GM19397 (cell line): ENCODE data around the gene TCF19.
"Not testable (repeated sequence)": the region's sequence is repeated elsewhere in the genome, so short reads cannot be mapped to it uniquely, and the experiment has no call there.

Experiments
- ATAC-seq: cut with Tn5 transposase; IDR thresholded peaks from one replicate; pipeline ENCODE4 v1.9.1; 2021; ENCODE audit warnings: mild to moderate bottlenecking, moderate library complexity; ENCODE audit not compliant: unreplicated experiment

Gene TCF19

GRCh38 chr6:31158863-31159855, 770 bp downstream of the TCF19 start:
- no peak for ATAC-seq

- ATAC-seq: no peak
Measured at GRCh38 chr6:31161216-31162126, 3.1 kb downstream of the TCF19 start.

- no peak for ATAC-seq
Measured at GRCh38 chr6:31162463-31163165, 4.2 kb downstream of the TCF19 start.

GRCh38 chr6:31163922-31164321, 5.5 kb downstream of the TCF19 start:
- ATAC-seq: no peak

- not testable (repeated sequence) for ATAC-seq
Measured at GRCh38 chr6:31164475-31165063, 6.2 kb downstream of the TCF19 start.

- peak; percentile 76 for ATAC-seq
Measured at GRCh38 chr6:31165064-31165832, 6.9 kb downstream of the TCF19 start.

GRCh38 chr6:31165986-31166385, 7.6 kb downstream of the TCF19 start:
- ATAC-seq: no peak

- ATAC-seq: no peak
Measured at GRCh38 chr6:31168606-31169005, 10.2 kb downstream of the TCF19 start.

- no peak for ATAC-seq
Measured at GRCh38 chr6:31169123-31169857, 10.9 kb downstream of the TCF19 start.

GRCh38 chr6:31169858-31170599, 11.6 kb downstream of the TCF19 start:
- ATAC-seq: not testable (repeated sequence)

- ATAC-seq: no peak
Measured at GRCh38 chr6:31170600-31170881, 12.2 kb downstream of the TCF19 start, which contains the start of gene POU5F1. Gene POU5F1, minus strand, starts transcription at chr6:31170682. Its CDS starts 62 bp downstream, at chr6:31170620.

- ATAC-seq: no peak
Measured at GRCh38 chr6:31170987-31171671, 12.7 kb downstream of the TCF19 start.

- no peak for ATAC-seq
Measured at GRCh38 chr6:31171931-31172905, 13.8 kb downstream of the TCF19 start.

- ATAC-seq: no peak
Measured at GRCh38 chr6:31172973-31173384, 14.6 kb downstream of the TCF19 start.

GRCh38 chr6:31173406-31173805, 15.0 kb downstream of the TCF19 start:
- no peak for ATAC-seq

GRCh38 chr6:31174378-31174777, 16.0 kb downstream of the TCF19 start:
- no peak for ATAC-seq

- no peak for ATAC-seq
Measured at GRCh38 chr6:31175971-31176370, 17.6 kb downstream of the TCF19 start.
